GM23338 (cell line): ENCODE data around the gene GDPD2. TPM values are rescaled to one million over a fixed set of nuclear protein-coding genes. Genes with fewer than 3 reads are reported as not detected.

Source experiments
- ATAC-seq: fragments of 200-7000 bp; cut with Tn5 transposase; 3 replicates; pipeline ENCODE4 v1.9.1; 2020
- DNase-seq: peaks from one replicate; pipeline ENCODE4 v3.0.0-alpha.2; 2015; ENCODE audit warnings: low spot score
- H2AFZ ChIP-seq: fragments of 200-600 bp; sonication (generic); 2 replicates; pipeline ENCODE4 v1.8.0; 2016; ENCODE audit warnings: antibody characterized with exemption, mild to moderate bottlenecking, moderate library complexity
- H3F3A ChIP-seq: fragments of 200-600 bp; sonication (generic); replicated peaks from 2 replicates; pipeline ENCODE4 v1.8.0; 2017; ENCODE audit warnings: antibody characterized with exemption, mixed run types, low read depth
- H3K27ac ChIP-seq: fragments of 200-600 bp; sonication (generic); 2 replicates; pipeline ENCODE4 v1.6.1; 2016; ENCODE audit warnings: low read depth
- H3K27me3 ChIP-seq: fragments of 200-600 bp; sonication (generic); 2 replicates; pipeline ENCODE4 v1.8.0; 2016; ENCODE audit warnings: mild to moderate bottlenecking, mixed run types, moderate library complexity; ENCODE audit not compliant: insufficient read depth
- H3K36me3 ChIP-seq: fragments of 200-600 bp; sonication (generic); 2 replicates; pipeline ENCODE4 v1.8.0; 2016; ENCODE audit warnings: mild to moderate bottlenecking; ENCODE audit not compliant: insufficient read depth
- H3K4me1 ChIP-seq: fragments of 200-600 bp; sonication (generic); 2 replicates; pipeline ENCODE4 v1.8.0; 2016; ENCODE audit warnings: mild to moderate bottlenecking, moderate library complexity; ENCODE audit not compliant: insufficient read depth
- H3K4me2 ChIP-seq: fragments of 200-600 bp; sonication (generic); 2 replicates; pipeline ENCODE4 v1.7.1; 2017; ENCODE audit warnings: mixed run types
- H3K4me3 ChIP-seq: fragments of 200-600 bp; sonication (generic); 2 replicates; pipeline ENCODE4 v1.6.1; 2016; ENCODE audit warnings: mixed run types
- H3K79me2 ChIP-seq: fragments of 200-600 bp; sonication (generic); replicated peaks from 2 replicates; pipeline ENCODE4 v1.8.0; 2017; ENCODE audit warnings: mild to moderate bottlenecking; ENCODE audit not compliant: insufficient read depth
- H3K9me2 ChIP-seq: fragments of 200-600 bp; sonication (generic); 2 replicates; pipeline ENCODE4 v1.8.0; 2017; ENCODE audit not compliant: insufficient read depth
- H4K20me1 ChIP-seq: fragments of 200-600 bp; sonication (generic); replicated peaks from 2 replicates; pipeline ENCODE4 v1.8.0; 2017; ENCODE audit warnings: mild to moderate bottlenecking; ENCODE audit not compliant: insufficient read depth
- H3K27ac Mint-ChIP-seq: 2 replicates; pipeline ENCODE4 v1.8.0; 2020; ENCODE audit warnings: inconsistent platforms, mild to moderate bottlenecking, moderate library complexity, mixed read lengths
- H3K27me3 Mint-ChIP-seq: 3 replicates; pipeline ENCODE4 v1.8.0; 2022; ENCODE audit warnings: low read depth, mild to moderate bottlenecking, moderate library complexity, mixed read lengths, inconsistent platforms; ENCODE audit not compliant: insufficient read depth, poor library complexity
- H3K36me3 Mint-ChIP-seq: 3 replicates; pipeline ENCODE4 v1.8.0; 2021; ENCODE audit warnings: low read depth, mild to moderate bottlenecking, inconsistent platforms, moderate library complexity, mixed read lengths
- H3K4me1 Mint-ChIP-seq: 3 replicates; pipeline ENCODE4 v1.8.0; 2020; ENCODE audit warnings: mild to moderate bottlenecking, inconsistent platforms, mixed read lengths
- H3K4me3 Mint-ChIP-seq: 3 replicates; pipeline ENCODE4 v1.8.0; 2021; ENCODE audit warnings: moderate library complexity, mild to moderate bottlenecking, inconsistent platforms, mixed read lengths
- H3K9me3 Mint-ChIP-seq: 3 replicates; pipeline ENCODE4 v1.8.0; 2020; ENCODE audit warnings: moderate library complexity, mild to moderate bottlenecking, inconsistent platforms, mixed read lengths
- CREB1 ChIP-seq: fragments of 250-450 bp; sonication (Bioruptor Pico); IDR thresholded peaks from 2 replicates; pipeline ENCODE4 v1.5.0; 2020; ENCODE audit warnings: low read depth, mild to moderate bottlenecking, moderate library complexity
- EZH2 ChIP-seq: fragments of 200-600 bp; sonication (generic); IDR thresholded peaks from one replicate; pipeline ENCODE4 v1.8.0; 2017; ENCODE audit warnings: antibody characterized with exemption, mild to moderate bottlenecking, low read depth; ENCODE audit not compliant: unreplicated experiment
- JUNB ChIP-seq: IDR thresholded peaks from one replicate; pipeline ENCODE4 v1.6.1; 2016; ENCODE audit warnings: antibody characterized with exemption; ENCODE audit not compliant: unreplicated experiment
- NANOG ChIP-seq: IDR thresholded peaks from 2 replicates; pipeline ENCODE4 v1.6.1; 2016; ENCODE audit warnings: antibody characterized with exemption, borderline replicate concordance
- ZNF114 ChIP-seq: fragments of 250-450 bp; sonication (Bioruptor Pico); IDR thresholded peaks from 2 replicates; pipeline ENCODE4 v1.5.0; 2020; ENCODE audit warnings: mild to moderate bottlenecking, moderate library complexity
- polyA plus RNA-seq: library from polyadenylated mRNA; unstranded; fragments of >200 nt; fragmentation: Nextera tagmentation; extraction: Ambion mirVana; gene quantifications from 2 replicates; pipeline ENCODE4 v1.2.1, GENCODE V29; 2016
- total RNA-seq: library from RNA; depleted of rRNA; stranded (reverse); fragments of >200 nt; shearing (Covaris generic); gene quantifications from 2 replicates; pipeline ENCODE4 v1.2.3, GENCODE V29; 2014
- TF ChIP-seq, protein P1 (sequence below), 2 experiments: fragments of 200-600 bp in 1 of 2; sonication (generic) in 1 of 2; conservative IDR thresholded peaks; 2 replicates each; pipeline versions ENCODE4 v1.5.1 to v1.6.1; 2016 to 2017; ENCODE audit warnings: antibody characterized with exemption in 2 of 2, low read depth in 2 of 2, mild to moderate bottlenecking in 2 of 2, moderate library complexity in 1 of 2

Gene GDPD2
- total and polyA plus RNA-seq, 2 experiments from 2014 or later: 5.2 to 11.3 TPM

DNA sequence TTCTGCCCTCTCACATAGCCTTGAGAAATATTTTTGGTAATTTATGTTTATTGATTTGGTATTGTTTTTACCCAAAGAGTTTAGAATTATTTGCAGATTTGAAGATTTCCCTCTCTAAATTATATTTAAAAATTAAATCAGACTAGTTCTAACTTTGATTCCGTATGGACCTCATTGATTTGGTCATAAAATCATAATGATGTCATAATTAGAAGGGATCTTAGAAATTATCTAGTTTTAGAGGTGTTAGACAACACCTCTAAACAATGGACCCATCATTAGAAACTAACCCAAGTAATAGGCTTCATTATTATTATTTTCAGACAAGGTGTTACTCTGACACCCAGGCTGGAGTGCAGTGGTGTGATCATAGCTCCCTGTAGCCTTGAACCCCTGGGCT, 45.6 kb downstream of the GDPD2 start (continued):
- TF ChIP-seq, protein P1, sequence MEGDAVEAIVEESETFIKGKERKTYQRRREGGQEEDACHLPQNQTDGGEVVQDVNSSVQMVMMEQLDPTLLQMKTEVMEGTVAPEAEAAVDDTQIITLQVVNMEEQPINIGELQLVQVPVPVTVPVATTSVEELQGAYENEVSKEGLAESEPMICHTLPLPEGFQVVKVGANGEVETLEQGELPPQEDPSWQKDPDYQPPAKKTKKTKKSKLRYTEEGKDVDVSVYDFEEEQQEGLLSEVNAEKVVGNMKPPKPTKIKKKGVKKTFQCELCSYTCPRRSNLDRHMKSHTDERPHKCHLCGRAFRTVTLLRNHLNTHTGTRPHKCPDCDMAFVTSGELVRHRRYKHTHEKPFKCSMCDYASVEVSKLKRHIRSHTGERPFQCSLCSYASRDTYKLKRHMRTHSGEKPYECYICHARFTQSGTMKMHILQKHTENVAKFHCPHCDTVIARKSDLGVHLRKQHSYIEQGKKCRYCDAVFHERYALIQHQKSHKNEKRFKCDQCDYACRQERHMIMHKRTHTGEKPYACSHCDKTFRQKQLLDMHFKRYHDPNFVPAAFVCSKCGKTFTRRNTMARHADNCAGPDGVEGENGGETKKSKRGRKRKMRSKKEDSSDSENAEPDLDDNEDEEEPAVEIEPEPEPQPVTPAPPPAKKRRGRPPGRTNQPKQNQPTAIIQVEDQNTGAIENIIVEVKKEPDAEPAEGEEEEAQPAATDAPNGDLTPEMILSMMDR (conservative IDR thresholded peaks at IDR 0.05; ENCODE audit: low read depth in 2 of 2): no peak

DNA sequence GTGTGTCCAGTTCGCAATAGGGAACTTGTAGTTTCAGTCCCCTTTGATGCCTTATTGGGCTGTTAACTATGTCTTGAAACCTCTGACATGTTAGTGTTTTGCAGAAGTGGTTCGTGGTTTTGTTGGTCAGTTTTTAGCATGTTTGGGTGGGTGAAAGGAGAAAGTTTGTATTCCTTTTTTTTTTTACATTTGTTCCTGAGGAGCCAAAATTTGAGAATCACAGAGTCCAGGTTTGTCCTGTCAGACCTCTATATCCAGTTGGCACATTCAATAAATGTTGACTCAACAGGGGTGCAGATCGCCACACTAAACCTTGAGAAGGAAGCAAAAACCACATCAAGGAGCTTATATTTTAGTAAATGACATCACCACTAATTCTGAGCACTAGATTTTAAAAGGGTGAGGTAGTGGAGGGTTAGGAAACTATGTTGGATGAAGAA, 47.8 kb downstream of the GDPD2 start:
- no peaks in the 10 kb centered on the region; the same call in 1 of the 2 replicates for H3F3A ChIP-seq
- H3K36me3 ChIP-seq: no peaks in the 10 kb centered on the region
- no peaks in the 10 kb centered on the region for H3K27me3 ChIP-seq
- Mint-ChIP-seq H3K4me3 (no peak overlapping the region), H3K27me3 (peaks cover 2% of the 10 kb centered on the region), H3K36me3 (peaks cover 16% of the 10 kb centered on the region; the same call in 2 of the 3 replicates), H3K27ac (no peak overlapping the region; the same call in 1 of the 2 replicates), H3K4me1 (peaks cover 42% of the 10 kb centered on the region), H3K9me3 (no peaks in the 10 kb centered on the region)
- no peak overlapping the region for H3K4me3 ChIP-seq
- H4K20me1 ChIP-seq: no peaks in the 10 kb centered on the region; the same call in 1 of the 2 replicates
- peaks cover 82% of the 10 kb centered on the region for H3K79me2 ChIP-seq
- peaks cover 40% of the 10 kb centered on the region for H3K4me1 ChIP-seq
- DNase-seq: no peak
- ATAC-seq: no peak
- no peak overlapping the region for H3K27ac ChIP-seq
- no peak for TF ChIP-seq EZH2
- TF ChIP-seq JUNB: no peak
- no peak for TF ChIP-seq CREB1 (CRISPR knock-in tag)
- TF ChIP-seq, protein P1 (conservative IDR thresholded peaks at IDR 0.05; ENCODE audit: low read depth in 2 of 2): no peak
- H2AFZ ChIP-seq: no peak overlapping the region
- H3K4me2 ChIP-seq: no peak overlapping the region
- H3K9me2 ChIP-seq: no peaks in the 10 kb centered on the region

DNA sequence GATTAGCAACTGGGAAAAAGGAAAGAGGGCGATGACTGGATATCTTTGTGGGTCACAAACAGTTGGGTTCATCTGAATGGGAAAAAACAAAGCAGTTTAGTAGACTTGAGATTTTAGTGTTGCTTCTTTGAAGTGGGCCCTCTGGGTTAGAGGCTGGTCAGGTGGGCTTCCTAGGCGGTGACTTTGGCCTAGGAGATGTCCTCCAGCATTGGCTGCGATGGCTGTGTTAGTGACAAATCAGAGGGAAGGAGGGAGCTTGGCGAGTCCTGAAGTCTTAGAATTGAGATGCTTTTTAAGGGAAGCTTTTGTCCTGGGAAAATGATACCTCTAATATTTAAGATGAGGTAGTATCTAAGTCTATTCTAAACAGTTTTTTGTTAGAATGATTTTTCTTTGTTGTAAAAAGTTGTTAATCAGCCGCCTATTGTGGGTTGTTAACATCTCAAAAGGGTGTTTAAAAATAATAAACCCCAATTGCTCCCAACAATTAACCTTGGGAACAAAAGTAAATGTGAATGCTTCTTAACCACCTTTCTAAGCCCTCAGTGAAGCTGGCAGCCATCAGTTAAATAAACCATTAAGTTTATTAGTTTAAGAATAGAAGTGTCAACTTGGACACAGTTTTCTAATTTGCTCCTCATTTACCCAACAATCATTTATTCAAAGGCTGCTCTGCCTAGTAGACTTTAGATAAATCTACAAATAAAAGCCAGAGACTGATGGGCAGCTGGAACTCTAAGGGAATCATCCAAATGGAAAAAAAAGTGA, 53.2 kb downstream of the GDPD2 start:
- TF ChIP-seq NANOG (peak; percentile 56; the same call in 1 of the 2 replicates), ZNF114 (CRISPR knock-in tag) (no peak)
- Histone ChIP-seq H3K36me3 (no peaks in the 10 kb centered on the region), H3K79me2 (peaks cover 64% of the 10 kb centered on the region), H3K9me2 (no peaks in the 10 kb centered on the region), H4K20me1 (peaks cover 6% of the 10 kb centered on the region), H3K4me3 (peak overlapping the region; percentile 41), H2AFZ (no peak overlapping the region), H3K4me1 (peaks cover 85% of the 10 kb centered on the region), H3K4me2 (peak overlapping the region; percentile 70), H3K27ac (peak overlapping the region; percentile 95), H3F3A (no peaks in the 10 kb centered on the region; the same call in 1 of the 2 replicates), H3K27me3 (no peaks in the 10 kb centered on the region)
- Mint-ChIP-seq H3K27me3 (peaks cover 9% of the 10 kb centered on the region), H3K4me3 (peak overlapping the region; percentile 24; the same call in 1 of the 3 replicates), H3K36me3 (peaks cover 25% of the 10 kb centered on the region), H3K9me3 (no peaks in the 10 kb centered on the region), H3K27ac (0 out of 2 replicates have a peak overlapping the region, but pooled peaks have one; percentile 36), H3K4me1 (peaks cover 87% of the 10 kb centered on the region)
- DNase-seq (peak; percentile 43), ATAC-seq (peak; percentile 23)
